ENCODE results near the gene GCM1.
"Not testable (repeated sequence)": the region's sequence is repeated elsewhere in the genome, so short reads cannot be mapped to it uniquely, and the experiment has no call there.

Gene GCM1, protein sequence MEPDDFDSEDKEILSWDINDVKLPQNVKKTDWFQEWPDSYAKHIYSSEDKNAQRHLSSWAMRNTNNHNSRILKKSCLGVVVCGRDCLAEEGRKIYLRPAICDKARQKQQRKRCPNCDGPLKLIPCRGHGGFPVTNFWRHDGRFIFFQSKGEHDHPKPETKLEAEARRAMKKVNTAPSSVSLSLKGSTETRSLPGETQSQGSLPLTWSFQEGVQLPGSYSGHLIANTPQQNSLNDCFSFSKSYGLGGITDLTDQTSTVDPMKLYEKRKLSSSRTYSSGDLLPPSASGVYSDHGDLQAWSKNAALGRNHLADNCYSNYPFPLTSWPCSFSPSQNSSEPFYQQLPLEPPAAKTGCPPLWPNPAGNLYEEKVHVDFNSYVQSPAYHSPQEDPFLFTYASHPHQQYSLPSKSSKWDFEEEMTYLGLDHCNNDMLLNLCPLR

DNA sequence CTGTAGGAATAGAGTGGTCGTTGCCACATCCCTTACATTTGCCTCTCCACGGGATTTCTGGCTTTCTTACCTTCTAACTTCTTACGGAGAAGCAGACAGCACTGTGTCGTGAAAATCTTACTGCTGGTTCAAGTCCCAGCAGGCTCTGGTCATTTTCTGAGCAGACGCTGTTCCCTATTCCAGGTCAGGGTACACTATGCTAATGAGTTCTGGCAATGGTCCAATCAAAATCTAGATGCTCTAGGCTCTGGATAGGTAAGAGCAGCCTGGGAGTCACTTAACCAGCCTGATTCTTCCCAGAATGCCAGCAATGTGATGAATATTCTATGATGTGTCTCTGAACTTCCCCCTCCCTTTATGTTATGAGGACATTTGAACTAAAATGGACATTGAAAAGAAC is at the start of gene GCM1:
GCM1 (minus strand) TSS at position 158 of the 400 bp plus-strand sequence. CDS start 3,209 bp downstream, outside the sequence.
- DNase-seq (ENCODE audit: low spot score), result peak; percentile 28

DNA sequence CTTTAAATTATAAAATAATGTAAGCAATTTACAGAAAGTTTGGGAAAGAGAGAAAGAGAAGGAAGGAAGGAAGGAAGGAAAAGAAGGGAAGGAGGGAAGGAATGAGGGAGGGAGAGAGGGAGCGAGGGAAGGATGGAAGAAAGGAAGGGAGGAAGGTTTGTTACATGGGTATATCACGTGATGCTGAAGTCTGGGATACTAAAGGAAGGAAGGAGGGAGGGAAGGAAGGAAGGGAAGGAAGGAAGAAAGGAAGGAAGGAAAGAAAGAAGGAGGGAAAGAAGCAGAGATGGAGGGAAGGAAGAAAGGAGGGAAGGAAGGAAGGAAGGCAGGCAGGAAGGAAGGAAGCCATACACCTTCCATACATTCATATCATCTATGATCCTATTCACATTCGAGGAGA is 48.9 kb upstream of the GCM1 start:
- DNase-seq (ENCODE audit: low spot score), result no peak

DNA sequence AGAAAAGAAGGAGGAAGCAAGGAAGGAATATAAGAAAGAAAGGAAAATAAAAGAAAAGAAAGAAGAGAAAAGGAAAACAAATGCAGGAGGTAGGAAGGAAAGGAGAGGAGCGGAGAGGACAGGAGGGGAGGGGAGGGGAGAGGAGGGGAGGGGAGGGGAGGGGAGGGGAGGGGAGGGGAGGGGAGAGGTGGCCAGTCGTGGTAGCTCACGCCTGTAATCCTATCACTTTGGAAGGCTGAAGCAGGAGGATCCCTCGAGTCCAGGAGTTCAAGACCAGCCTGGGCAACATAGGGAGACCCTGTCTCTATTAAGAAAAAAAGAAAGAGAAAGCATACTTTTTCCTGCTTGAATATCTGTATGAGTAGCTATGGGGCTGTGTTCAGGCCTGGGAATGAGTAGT is 46.4 kb upstream of the GCM1 start:
- no peak for DNase-seq (ENCODE audit: low spot score)

DNA sequence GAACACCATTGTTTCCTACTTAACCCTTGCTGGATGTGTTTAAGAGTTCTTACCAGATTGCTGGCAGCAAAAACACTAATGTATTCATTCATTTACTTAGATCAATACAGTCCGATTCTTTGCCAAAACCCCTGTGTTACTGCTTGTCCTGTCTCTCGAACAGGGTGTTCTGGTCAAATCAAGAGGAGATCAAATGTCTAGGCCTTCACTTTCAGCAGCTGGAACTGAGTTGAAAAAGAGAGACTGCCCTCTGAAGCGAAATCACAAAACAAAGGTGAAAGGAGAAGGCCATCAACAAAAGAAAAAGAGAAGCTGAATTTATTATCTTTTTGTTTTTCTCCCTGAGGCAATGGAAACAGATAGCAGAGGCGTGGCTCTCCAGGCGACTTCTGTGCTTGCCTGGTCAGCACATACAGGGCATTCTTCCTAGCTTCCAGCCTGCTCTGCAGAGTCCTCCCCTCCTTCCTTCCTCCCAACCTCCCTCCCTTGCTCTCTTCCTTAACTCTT is 44.1 kb upstream of the GCM1 start:
- DNase-seq (ENCODE audit: low spot score), result no peak

DNA sequence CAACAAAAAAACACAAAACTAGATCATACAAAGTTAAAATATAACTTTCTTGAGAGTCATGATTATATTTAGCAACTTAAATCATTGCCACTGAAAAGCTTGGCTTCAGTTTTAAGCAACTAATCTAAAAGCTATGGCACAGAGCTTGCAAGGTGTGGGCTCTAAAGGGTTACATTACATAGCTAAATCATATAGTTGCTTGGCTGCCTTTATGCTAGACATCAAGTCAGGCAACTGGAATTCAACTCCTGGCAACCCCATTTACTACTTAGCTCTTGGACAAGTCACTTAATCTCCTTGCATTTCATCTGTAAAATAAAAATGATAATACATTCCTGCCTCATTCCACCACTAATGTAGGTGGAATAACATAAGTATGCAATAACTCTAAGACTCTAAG is 40.9 kb upstream of the GCM1 start:
- peak; percentile 80 for DNase-seq (ENCODE audit: low spot score)

DNA sequence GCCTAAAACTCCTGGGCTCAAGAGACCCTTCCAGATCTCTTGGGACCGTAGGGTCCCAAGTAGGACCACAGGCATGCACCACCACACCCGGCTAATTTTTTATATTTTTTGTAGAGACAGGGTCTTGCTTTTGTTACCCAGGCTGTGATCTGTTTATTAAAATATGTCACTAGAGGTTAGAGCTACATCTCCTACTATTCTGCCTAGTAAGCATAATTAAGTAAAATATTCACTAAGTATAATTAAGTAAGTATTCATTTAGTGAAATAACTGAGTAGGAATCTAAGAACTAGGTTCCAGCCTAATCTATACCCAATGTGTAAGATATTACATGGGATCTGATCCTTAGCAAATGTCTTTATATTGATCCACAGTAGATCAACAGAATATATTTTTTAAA is 40.2 kb upstream of the GCM1 start:
- no peak for DNase-seq (ENCODE audit: low spot score)

DNA sequence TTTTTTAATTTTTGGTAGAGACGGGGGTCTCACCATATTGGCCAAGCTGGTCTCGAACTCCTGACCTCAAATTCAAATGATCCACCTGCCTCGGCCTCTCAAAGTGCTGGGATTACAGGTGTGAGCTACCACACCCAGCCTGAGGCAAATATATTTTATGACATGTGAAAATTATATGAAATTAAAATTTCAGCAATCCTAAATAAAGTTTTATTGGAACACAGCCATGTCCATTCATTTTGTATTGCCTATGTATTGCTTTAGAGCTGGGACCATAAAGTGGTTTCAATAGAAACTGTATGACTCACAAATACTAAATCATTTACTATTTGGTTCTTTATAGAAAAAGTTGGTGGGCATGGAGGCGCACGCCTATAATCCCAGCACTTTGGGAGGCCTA is 32.0 kb upstream of the GCM1 start:
- DNase-seq (ENCODE audit: low spot score), result no peak

DNA sequence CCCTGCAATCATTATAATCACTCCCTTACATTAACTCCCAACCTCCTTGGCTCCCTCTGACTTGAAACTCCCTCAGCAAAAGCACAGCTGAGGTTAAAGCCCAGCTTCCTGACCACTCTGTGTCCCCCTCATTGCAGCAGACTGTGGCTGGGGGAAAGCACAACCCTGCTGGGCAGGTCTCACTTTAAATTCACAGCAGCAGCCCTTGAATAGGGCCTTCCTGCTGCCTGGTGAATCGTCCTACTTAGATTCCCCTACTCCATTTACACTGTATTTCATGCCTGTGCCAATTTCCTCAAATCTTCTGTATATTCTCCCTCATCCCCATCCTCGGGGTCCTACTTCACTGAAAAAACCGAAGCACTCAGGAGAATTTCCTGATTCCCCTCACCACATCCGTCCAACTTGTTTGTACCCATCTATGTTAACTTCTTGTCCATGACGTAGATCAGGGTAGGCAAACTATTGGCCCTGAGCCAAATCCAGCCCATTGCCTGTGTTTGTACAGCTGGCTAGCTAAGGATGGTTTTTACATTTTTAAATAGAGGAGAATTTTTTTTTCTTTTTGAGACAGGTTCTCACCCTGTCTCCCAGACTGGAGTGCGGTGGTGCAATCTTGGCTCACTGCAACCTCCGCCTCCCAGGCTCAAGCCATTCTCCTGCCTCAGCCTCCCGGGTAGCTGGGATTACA is 31.5 kb upstream of the GCM1 start:
- no peak for DNase-seq (ENCODE audit: low spot score)

DNA sequence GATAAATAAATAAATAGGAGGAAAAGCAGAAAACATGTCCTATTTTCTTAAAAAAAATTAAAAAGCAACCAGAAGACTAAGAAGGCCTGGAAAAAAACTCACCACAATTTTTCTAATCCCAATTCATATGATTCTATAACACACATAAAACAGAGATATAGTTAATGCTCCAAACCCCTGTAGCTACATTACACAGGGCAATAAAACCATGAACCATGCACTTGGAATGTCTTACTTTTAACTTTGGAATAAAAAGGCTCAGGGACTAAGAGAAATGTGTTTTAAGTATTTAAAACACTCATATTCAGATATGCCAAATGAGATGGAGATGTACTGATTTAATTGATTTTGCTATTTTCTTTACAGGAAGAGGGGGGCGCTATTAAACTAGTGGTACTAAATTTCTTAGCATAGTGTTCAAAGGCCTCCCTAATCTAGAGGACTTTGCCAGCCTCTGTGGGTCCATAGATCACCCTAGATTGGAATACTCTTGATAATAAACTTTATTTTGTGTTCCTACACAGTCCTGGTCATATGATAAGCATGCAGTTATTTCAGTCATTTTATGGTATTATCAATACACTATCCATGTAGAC is 30.3 kb upstream of the GCM1 start:
- DNase-seq (ENCODE audit: low spot score), result no peak

DNA sequence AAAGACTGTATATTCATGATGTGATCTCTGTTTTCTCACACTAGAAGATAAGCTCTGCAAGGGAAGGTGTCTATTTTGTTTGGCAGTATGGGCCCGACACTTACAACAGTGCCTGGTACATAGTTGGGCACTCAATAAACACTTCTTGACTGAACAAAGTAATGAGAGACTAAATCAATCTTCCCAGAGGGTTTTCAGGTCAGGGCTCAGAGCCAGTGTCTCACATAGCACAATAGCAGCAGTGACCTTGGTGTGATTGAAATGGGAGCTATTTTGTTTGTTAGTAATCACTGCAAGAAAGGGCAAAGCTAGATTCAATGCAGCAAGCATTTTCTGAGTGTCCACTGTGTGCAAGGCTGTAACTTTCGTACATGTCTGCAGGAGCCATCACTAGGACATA is 26.4 kb upstream of the GCM1 start:
- no peak for DNase-seq (ENCODE audit: low spot score)

DNA sequence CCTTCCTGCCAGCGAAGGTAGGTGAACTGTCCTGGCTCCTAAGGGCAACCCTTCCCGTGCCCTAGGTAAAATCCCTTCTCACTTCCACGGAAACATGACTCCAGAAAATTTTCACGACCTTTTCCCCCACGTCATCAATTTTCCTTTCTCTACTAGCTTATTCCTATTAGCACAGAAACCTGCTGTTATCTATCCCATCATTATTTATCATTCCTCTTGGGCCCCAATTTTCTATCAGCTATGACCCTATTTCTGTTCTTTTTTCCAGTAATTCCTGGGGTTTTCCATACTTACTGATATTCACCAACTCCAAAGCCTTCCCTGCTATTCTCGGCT is 23.8 kb upstream of the GCM1 start:
- no peak for DNase-seq (ENCODE audit: low spot score)

DNA sequence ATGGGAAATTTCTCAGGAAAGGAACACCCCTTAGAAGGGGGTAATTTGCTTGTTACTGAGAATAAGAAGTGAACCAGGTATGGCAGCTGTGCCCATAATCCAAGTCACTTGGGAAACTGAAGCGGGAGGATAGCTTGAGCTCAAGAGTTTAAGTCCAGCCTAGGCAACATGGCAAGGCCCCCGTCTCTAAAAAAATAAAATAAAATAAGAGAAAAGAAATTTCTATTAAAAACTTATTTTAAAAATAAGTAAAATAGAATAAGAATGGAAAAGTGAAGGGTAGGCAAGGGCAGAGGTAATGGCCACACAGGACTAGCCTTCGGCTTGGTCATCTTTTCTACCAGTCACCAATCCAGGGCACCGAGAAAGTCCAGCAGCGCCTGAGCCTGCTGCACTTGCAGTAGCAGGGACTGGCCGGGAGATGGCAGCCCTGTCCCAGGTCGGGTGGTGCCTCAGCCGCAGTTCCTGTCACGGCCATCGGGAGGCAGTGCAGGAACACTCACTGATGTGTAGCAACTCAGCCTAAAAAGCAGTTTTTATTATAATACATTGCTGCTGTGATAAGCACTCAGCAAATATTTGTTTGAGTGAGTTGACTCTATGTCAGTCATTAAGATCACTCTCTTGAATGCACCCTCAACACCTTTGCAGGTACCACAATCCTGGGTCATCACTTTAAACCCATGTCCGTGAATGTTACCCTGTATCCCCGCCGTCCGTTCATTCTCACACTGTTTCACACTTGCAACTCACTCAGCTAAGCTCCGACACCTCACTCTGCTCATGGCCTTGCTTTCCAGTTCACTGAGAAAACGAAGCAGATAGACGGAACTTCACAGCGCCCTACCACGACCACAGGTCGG is 23.2 kb upstream of the GCM1 start:
- DNase-seq (ENCODE audit: low spot score), result peak; percentile 83

DNA sequence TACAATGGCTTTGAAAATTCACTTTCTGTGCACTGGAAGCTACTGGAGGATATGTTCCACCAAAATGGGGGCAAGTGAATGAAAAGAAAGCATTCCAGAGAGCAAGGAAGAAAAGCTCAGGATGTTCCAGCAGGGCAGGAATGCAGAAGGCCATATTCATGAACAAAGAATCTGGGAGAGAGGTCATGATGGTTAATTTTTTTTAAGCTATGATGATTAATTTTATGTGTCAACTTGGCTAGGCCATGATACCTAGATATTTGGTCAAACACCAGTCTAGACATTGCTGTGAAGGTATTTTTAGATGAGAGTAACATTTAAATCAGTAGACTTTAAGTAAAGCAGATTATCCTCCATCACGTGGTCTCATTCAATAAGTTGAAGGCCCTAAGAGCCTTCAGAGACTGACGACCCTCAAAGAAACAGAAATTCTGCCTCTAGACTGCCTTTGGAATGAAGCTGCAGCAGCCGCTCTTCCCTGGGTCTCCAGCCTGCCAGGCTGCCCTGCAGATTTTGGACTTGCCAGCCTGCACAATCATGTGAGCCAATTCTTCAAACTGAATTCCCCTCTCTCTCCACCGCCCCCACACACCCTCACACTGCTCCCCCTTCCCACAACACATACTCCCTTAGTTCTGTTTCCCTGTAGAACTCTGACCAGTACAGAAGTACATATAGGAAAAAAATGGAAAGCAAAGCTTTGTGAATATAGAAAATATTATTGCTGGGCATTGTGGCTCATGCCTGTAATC is 20.1 kb upstream of the GCM1 start:
- DNase-seq (ENCODE audit: low spot score), result peak; percentile 94

DNA sequence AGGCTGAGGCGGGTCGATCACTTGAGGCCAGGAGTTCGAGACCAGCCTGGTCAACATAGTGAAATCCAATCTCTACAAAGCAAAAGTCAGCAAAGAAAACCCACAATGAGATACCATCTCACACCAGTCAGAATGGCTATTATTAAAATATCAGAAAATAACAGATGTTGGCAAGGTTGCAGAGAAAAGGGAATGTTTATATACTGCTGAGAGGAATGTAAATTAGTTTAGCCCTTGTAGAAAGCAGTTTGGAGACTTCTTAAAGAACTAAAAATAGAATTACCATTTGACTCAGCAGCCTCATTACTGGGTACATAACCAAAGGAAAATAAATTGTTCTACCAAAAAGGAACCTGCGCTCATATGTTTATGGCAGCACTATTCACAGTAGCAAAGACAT is 16.7 kb upstream of the GCM1 start:
- no peak for DNase-seq (ENCODE audit: low spot score)

DNA sequence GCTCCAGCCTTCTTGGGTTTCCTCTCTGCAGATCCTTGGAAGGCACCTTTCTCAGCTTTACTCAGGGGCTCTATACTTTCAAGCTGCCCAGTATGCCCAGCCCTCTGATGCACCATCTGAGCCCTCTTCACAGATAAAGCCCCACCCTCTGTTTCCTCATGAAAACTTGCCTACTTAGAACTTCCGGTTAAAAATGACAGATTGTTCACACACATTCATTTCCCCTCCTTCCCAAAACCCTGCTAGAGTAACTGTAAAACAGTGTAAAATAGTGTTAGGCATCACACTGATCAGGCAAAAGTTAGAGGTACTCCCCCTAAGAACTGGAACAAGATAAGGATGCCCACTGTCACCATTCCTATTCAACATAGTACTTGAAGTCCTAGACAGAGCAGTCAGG is 14.0 kb upstream of the GCM1 start:
- DNase-seq (ENCODE audit: low spot score), result no peak

DNA sequence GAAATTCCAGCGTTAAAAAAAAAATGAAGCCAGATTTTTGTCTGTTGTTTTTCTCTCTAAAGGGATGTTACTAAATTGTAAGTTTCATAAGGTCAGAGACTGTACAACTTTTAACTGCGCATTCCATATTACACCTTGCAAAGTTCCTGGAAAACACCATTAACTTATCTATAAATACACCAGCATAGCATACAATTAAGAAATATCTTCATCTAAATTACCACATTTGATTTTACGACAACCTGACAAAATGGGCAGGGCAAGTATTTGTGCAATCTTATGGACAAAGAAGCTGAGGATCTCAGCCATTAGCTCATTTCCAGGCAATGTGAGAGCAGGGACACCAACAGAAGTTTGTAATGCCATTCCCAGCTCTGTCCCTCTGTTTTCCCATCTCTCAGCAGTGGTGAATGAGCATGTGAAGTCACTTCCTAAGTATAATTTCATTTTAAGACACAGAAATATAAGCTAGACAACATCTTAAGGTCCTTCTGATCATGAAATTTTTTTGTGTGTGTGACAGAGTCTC is 12.9 kb upstream of the GCM1 start:
- DNase-seq (ENCODE audit: low spot score), result no peak

DNA sequence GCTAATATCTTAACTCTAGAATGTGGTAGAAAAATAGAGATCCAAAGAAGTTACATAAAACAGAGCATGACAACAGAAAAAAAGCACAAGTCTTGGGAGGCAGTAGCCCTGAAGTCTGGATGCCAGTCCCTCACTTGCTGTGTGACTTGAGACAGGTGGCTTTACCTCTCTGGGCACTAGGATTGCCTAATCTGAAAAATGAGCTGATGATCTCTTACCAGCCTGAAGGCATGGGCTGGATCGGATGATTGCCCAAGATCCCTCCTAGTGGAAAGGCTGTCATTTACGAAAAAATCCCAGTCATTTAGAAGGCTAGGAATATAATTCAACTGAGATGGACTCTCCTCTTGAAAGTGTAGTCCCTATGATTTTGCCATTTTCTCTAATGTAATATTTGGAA is 10.9 kb upstream of the GCM1 start:
- DNase-seq (ENCODE audit: low spot score), result peak; percentile 7

DNA sequence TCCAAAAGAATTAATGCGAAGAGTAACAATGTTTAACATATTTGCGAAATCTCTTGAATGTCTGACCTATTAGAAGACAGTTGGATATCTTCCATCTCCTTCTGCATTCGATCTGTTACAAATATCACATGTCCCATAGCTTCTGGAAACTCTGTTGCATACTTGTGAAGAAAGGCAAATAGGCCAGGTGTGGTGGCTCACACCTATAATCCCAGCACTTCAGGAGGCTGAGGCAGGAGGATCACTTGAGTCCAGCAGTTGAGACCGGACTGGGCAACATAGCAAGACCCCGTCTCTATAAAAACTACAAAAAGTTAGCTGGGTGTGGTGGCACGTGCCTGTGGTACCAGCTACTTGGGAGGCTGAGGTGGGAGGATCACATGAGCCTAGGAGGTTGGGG is 9.4 kb upstream of the GCM1 start:
- DNase-seq (ENCODE audit: low spot score), result not testable (repeated sequence)

DNA sequence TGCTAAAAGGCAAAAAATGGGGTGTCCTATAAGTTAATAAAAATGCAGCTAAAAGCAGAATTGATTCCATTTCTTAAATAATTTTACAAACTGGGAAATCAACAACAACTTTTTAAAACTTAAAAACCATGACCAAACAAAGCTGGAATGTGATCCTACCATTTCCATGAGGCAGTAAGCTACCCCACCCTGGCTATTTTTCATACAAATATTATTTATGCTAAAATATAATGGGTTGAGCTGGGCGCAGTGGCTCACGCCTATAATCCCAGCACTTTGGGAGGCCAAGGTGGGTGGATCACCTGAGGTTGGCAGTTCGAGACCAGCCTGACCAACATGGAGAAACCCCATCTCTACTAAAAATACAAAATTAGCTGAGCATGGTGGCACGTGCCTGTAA is 6.6 kb upstream of the GCM1 start:
- not testable (repeated sequence) for DNase-seq (ENCODE audit: low spot score)

DNA sequence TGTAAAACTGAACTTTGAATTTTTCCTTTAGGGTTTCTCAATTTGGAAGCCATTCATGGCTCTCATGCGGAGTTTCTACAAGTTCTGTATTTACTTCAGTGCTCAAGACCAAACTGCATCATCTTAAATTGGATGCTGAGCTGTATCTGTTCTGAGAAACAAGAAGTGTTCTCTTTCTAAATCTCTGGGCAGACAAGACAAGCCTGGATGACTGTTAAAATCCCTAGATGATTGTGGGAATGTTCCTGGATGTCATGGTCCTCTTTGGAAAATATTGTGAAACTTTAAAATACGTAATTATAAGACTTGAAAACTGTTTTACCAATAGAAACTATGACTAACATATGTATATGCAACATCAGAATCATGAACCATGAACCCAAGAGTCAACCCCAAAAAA is 6.2 kb upstream of the GCM1 start:
- DNase-seq (ENCODE audit: low spot score), result no peak

DNA sequence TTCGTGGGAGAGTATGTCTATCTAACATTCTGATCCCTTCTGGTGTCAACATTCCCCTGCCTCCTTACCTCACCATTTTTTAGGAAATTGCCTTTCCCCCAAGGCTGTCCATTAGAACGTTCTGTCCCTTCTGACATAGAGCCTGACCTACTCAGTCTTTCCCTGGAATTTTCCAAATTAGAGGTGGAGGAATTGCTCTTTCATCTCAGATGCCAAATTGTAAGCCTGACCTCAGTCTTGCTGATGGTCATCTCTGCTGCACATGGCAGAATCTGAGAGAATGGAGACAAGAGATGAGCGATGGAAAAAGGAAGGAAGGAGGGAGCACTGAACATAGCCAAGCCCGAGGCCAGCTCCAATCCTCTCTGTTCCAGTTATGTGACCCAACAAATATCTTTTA is 5.4 kb upstream of the GCM1 start:
- no peak for DNase-seq (ENCODE audit: low spot score)
